Measurements from ENCODE around the gene GOLPH3. TPM values are rescaled to one million over a fixed set of nuclear protein-coding genes. Genes with fewer than 3 reads are reported as not detected.
"Not testable (repeated sequence)": the region's sequence is repeated elsewhere in the genome, so short reads cannot be mapped to it uniquely, and the experiment has no call there.

The GOLPH3 gene
- total RNA-seq, 2 donors from 2014 or later, result 59.1 to 61.9 TPM

- ATAC-seq (no peak), DNase-seq (no peak)
- Mint-ChIP-seq H3K4me3 (no peak overlapping the region), H3K4me1 (peaks cover 3% of the 10 kb centered on the region), H3K36me3 (ENCODE audit: low read depth) (no peaks in the 10 kb centered on the region), H3K27me3 (no peaks in the 10 kb centered on the region), H3K27ac (no peak overlapping the region)
- H3K9me3 ChIP-seq (ENCODE audit: control insufficient read depth, low read length, poor library complexity, severe bottlenecking), result no peaks in the 10 kb centered on the region
These were observed 86.7 kb downstream of the GOLPH3 start for GRCh38 chr5:32087086-32088082.

- H3K36me3 Mint-ChIP-seq (ENCODE audit: low read depth), result no peaks in the 10 kb centered on the region
- H3K27me3 Mint-ChIP-seq, result no peaks in the 10 kb centered on the region
- peaks cover 3% of the 10 kb centered on the region for H3K4me1 Mint-ChIP-seq
- H3K9me3 ChIP-seq (ENCODE audit: control insufficient read depth, low read length, poor library complexity, severe bottlenecking), result no peaks in the 10 kb centered on the region
- ATAC-seq, result no peak
- no peak for DNase-seq
- no peak overlapping the region for H3K27ac Mint-ChIP-seq
- H3K4me3 Mint-ChIP-seq, result no peak overlapping the region
These were observed 90.1 kb downstream of the GOLPH3 start for GRCh38 chr5:32083981-32084430.

- H3K4me1 Mint-ChIP-seq, result peaks cover 3% of the 10 kb centered on the region
- no peaks in the 10 kb centered on the region for H3K36me3 Mint-ChIP-seq (ENCODE audit: low read depth)
- no peaks in the 10 kb centered on the region for H3K9me3 ChIP-seq (ENCODE audit: control insufficient read depth, low read length, poor library complexity, severe bottlenecking)
- no peaks in the 10 kb centered on the region for H3K27me3 Mint-ChIP-seq
- no peak overlapping the region for H3K4me3 Mint-ChIP-seq
- ATAC-seq (no peak), DNase-seq (no peak)
- H3K27ac Mint-ChIP-seq, result no peak overlapping the region
These were observed 91.4 kb downstream of the GOLPH3 start for GRCh38 chr5:32082701-32083100.

- ATAC-seq; H3K27me3 Mint-ChIP-seq; H3K4me3 Mint-ChIP-seq; H3K36me3 Mint-ChIP-seq (ENCODE audit: low read depth); H3K9me3 ChIP-seq (ENCODE audit: control insufficient read depth, low read length, poor library complexity, severe bottlenecking); DNase-seq; H3K4me1 Mint-ChIP-seq; H3K27ac Mint-ChIP-seq: not testable (repeated sequence)
These were observed 93.6 kb downstream of the GOLPH3 start for GRCh38 chr5:32080565-32080964.

GRCh38 chr5:32078855-32079254, 95.3 kb downstream of the GOLPH3 start:
- H3K4me3 Mint-ChIP-seq; H3K9me3 ChIP-seq (ENCODE audit: control insufficient read depth, low read length, poor library complexity, severe bottlenecking); H3K36me3 Mint-ChIP-seq (ENCODE audit: low read depth); DNase-seq; H3K27ac Mint-ChIP-seq; H3K27me3 Mint-ChIP-seq; ATAC-seq; H3K4me1 Mint-ChIP-seq: not testable (repeated sequence)

GRCh38 chr5:32076699-32077695, 97.1 kb downstream of the GOLPH3 start:
- no peak overlapping the region for H3K27ac Mint-ChIP-seq

More at GRCh38 chr5:32076699-32077695, 97.1 kb downstream of the GOLPH3 start:
- H3K4me3 Mint-ChIP-seq, result no peak overlapping the region
- H3K27me3 Mint-ChIP-seq, result no peaks in the 10 kb centered on the region
- H3K9me3 ChIP-seq (ENCODE audit: control insufficient read depth, low read length, poor library complexity, severe bottlenecking), result no peaks in the 10 kb centered on the region
- ATAC-seq (no peak), DNase-seq (no peak)
- no peaks in the 10 kb centered on the region for H3K4me1 Mint-ChIP-seq
- no peaks in the 10 kb centered on the region for H3K36me3 Mint-ChIP-seq (ENCODE audit: low read depth)

Other genes with a start within 250 kb of the GOLPH3 start
- 10 to 100 TPM; 20.6 to 29.4 TPM for gene MTMR12, start 138.6 kb upstream of the GOLPH3 start, total RNA-seq